GM18502 (cell line): Measurements from ENCODE around the gene LIM2.

ENCODE experiments used
- ATAC-seq: cut with Tn5 transposase; IDR thresholded peaks from one replicate; pipeline ENCODE4 v1.9.1; 2021; ENCODE audit warnings: mild to moderate bottlenecking; ENCODE audit not compliant: unreplicated experiment, poor library complexity

The LIM2 gene

GRCh38 chr19:51366389-51367254 is 21.2 kb downstream of the LIM2 start:
- peak; percentile 53 for ATAC-seq

GRCh38 chr19:51365965-51366388 is 21.8 kb downstream of the LIM2 start, which contains the start of gene ETFB:
Gene ETFB (minus strand): TSS chr19:51366388. CDS start chr19:51366326, 62 bp downstream.
- ATAC-seq, result no peak

GRCh38 chr19:51365211-51365964 is 22.4 kb downstream of the LIM2 start:
- ATAC-seq, result no peak

- no peak for ATAC-seq
Observed at GRCh38 chr19:51364200-51365106, 23.3 kb downstream of the LIM2 start.

GRCh38 chr19:51361239-51361638 is 26.5 kb downstream of the LIM2 start:
- no peak for ATAC-seq

- no peak for ATAC-seq
Observed at GRCh38 chr19:51359294-51359693, 28.5 kb downstream of the LIM2 start.

GRCh38 chr19:51357952-51358351 is 29.8 kb downstream of the LIM2 start:
- ATAC-seq, result no peak

- ATAC-seq, result no peak
Observed at GRCh38 chr19:51356159-51356801, 31.5 kb downstream of the LIM2 start.

GRCh38 chr19:51354742-51355148 is 33.0 kb downstream of the LIM2 start:
- no peak for ATAC-seq

GRCh38 chr19:51354103-51354741 is 33.6 kb downstream of the LIM2 start:
- no peak for ATAC-seq

GRCh38 chr19:51352783-51353360 is 34.9 kb downstream of the LIM2 start:
- ATAC-seq, result no peak

- no peak for ATAC-seq
Observed at GRCh38 chr19:51351266-51351990, 36.3 kb downstream of the LIM2 start.

- ATAC-seq, result no peak
Observed at GRCh38 chr19:51347209-51347928, 40.4 kb downstream of the LIM2 start.

- ATAC-seq, result no peak
Observed at GRCh38 chr19:51346742-51347141, 41.0 kb downstream of the LIM2 start.

- no peak for ATAC-seq
Observed at GRCh38 chr19:51345076-51345620, 42.6 kb downstream of the LIM2 start.

GRCh38 chr19:51342631-51343569 is 44.9 kb downstream of the LIM2 start:
- ATAC-seq, result no peak
